Measurements from ENCODE around the gene SKI.

SKI gene

DNA sequence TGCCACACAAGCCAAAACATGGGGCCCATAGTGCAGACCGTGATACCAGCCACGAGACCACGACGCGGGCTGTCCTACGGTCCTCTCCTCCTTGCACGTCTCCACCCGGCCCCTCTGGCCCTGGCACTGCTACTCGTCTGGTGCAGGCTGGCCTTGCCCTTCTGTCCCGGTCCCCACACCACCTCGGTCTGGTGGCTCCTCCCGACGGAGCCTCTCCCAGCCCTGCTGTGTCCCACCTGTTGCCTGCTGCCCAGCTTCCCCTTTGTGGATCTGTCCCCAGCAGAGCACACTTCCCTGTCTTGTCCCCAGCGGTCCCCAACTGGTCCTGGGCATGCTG is 112.8 kb downstream of the SKI start:
- Mint-ChIP-seq H3K27ac (no peak overlapping the region), H3K4me1 (ENCODE audit: low read depth) (no peaks in the 10 kb centered on the region)

DNA sequence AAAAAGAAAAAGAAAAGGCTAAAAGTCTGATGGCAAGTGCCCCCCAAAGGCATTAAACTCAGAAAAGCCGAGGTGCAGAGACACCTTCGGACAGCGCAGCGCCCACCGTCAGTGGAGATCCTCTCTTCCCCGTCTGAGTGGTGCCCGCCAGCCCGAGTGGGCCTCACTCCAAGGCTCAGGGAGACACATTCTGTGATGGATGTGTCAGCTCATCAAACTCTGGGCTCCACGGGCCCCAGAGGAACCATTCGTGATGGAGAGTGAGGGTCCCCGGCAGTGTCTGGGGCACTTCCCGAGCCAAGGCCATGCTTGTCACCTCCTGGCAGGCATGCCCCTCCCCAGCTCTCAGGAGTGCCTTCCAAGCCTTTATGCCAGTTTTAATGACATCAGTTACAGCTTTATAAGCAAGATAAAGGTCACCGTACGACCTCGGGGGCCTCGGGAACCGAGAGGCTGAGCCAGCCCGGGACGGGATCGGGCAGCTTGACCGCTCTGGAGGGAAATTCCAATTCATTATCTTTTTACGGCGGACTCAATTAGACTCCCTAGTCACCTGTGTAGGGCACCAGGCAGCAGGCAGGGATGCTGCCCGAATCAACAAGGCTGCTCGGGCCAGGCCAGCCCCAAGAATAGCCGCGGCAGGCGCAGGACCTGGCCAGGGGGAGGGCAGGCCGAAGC is 113.7 kb downstream of the SKI start:
- no peak overlapping the region for H3K4me3 Mint-ChIP-seq
- H3K36me3 Mint-ChIP-seq (ENCODE audit: low read depth): no peaks in the 10 kb centered on the region
- H3K4me1 Mint-ChIP-seq (ENCODE audit: low read depth): no peaks in the 10 kb centered on the region
- H3K27ac Mint-ChIP-seq: no peak overlapping the region
- no peaks in the 10 kb centered on the region for H3K27me3 Mint-ChIP-seq (ENCODE audit: low read depth)
- no peaks in the 10 kb centered on the region for H3K9me3 Mint-ChIP-seq

More for the DNA sequence above, 112.8 kb downstream of the SKI start:
- H3K36me3 Mint-ChIP-seq (ENCODE audit: low read depth): no peaks in the 10 kb centered on the region
- no peaks in the 10 kb centered on the region for H3K9me3 Mint-ChIP-seq
- no peak overlapping the region for H3K4me3 Mint-ChIP-seq
- no peaks in the 10 kb centered on the region for H3K27me3 Mint-ChIP-seq (ENCODE audit: low read depth)

DNA sequence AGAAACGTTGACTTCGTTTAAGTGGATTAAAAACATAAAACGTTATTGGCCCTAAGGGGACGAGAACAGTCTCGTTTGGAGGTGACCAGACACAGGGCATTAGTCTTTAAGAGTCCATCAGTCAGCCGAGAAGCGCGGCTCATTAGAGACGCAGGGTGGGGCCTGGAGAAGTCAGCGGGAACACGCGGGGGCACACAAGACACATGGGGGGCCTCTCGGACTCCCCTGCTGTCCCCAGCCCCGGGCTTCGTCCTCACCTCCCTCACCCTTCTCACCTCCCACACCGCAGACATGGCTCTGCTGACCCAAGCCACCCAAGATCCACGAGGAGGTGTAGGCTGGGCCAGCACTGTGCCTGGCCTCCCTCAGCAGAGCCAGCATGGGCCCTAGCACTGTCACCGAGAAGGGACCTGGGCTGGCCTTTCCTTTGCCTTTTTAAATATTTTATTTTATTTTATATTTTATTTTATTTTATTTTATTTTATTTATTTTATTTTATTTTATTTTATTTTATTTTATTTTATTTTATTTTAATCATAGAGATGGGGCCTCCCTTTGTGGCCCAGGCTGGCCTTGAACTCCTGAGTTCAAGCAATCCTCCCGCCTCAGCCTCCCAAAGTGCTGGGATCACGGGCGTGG is 114.4 kb downstream of the SKI start:
- no peaks in the 10 kb centered on the region for H3K36me3 Mint-ChIP-seq (ENCODE audit: low read depth)
- H3K27me3 Mint-ChIP-seq (ENCODE audit: low read depth): no peaks in the 10 kb centered on the region
- no peak overlapping the region for H3K27ac Mint-ChIP-seq
- no peaks in the 10 kb centered on the region for H3K4me1 Mint-ChIP-seq (ENCODE audit: low read depth)
- H3K4me3 Mint-ChIP-seq: no peak overlapping the region
- H3K9me3 Mint-ChIP-seq: no peaks in the 10 kb centered on the region

DNA sequence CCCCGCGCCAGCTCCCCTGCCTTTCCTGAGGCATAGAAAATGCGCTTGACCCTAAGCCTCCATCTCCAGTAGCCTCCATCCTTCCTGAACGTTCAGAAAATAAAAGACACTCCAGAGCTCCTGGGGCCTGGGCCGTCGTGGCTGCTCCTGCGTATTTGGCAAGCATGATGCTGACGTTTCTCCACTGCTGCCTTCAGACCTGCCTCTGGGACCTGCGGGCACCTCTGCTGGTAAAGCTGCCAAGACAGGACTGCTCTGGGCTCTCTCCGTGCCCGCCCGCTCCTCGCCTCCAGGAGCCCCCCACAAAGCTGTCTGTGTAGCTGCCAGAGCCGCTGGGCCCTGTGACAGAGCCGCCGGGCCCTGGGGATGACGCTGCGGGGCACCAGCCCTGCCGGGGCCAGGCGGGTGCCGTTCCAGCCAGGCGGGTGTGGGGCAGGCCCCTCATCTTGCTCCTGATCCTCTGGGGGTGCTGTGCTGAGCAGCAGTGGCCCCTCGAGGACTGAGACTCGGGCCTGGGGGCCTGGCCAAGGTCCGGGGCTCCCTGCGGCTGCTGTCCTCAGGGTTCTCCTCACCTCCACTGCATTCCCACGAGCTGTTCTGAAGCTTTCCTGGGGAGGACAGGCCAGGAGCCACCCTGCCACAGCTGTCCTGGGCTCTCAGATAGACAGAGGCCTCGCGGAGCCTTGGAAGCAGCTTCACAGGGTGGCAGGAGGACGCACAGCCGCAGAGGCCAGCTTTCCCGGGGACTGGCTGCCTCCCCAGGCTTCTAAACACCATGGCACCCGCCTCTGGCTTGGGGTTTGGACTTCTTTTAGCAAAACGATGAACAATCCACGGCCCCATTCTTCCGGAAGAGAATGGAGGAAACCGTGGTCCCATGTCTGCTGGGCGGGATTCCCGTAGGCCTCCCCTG is 115.2 kb downstream of the SKI start:
- H3K36me3 Mint-ChIP-seq (ENCODE audit: low read depth): no peaks in the 10 kb centered on the region
- no peaks in the 10 kb centered on the region for H3K4me1 Mint-ChIP-seq (ENCODE audit: low read depth)
- no peaks in the 10 kb centered on the region for H3K27me3 Mint-ChIP-seq (ENCODE audit: low read depth)
- no peaks in the 10 kb centered on the region for H3K9me3 Mint-ChIP-seq
- H3K4me3 Mint-ChIP-seq: no peak overlapping the region
- no peak overlapping the region for H3K27ac Mint-ChIP-seq

DNA sequence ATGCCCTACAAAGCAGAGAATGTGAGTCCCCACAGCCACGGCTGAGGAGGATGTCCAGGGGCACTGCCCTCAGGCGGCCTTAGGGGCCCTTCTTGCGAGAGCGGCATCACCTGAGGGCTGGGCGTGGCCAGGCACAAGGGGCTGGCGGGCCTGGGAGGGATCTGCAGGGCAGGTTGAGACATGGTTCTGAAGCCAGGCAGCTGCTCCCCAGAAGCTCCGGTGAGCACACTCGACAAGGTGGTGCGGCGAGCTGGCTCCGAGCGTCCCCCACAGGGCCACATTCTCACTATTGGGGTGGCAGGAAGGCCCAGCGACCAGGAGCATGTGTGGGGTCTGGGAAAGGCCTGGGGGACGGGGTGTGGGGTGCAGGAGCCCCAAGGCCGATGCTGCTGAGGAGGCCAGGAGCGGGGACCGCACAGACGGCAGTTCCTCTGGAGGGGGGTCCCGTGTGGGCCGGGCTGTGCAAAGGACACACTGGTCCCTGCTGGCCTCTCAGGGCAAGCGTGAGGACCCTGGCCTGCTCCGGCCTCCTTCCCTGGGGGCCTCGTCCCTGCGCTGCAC is 116.1 kb downstream of the SKI start:
- Mint-ChIP-seq H3K27ac (no peak overlapping the region), H3K36me3 (ENCODE audit: low read depth) (no peaks in the 10 kb centered on the region), H3K9me3 (no peaks in the 10 kb centered on the region), H3K4me1 (ENCODE audit: low read depth) (no peaks in the 10 kb centered on the region), H3K27me3 (ENCODE audit: low read depth) (no peaks in the 10 kb centered on the region), H3K4me3 (no peak overlapping the region)

DNA sequence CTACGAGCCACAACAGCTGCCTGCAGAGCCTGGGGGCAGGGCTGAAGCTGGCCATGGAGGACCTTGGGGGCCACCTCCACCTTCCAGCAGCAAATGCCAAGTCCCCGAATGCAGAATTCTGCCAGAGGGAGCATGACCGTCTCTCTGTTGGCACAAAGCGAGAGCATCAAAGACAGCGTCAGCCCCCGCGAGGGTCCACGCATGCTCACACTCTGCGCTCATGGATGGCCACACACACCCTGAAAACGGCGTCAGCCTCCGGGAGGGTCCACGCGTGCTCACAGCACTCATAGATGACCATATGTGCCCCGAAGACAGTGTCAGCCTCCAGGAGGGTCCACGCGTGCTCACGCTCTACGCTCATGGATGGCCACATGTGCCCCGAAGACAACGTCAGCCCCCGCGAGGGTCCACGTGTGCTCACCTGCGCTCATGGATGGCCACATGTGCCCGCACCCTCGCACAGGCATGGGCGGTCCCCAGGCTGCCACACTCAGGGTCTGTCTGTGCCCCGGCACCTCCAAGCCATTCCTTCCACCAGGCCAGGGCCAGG is 116.7 kb downstream of the SKI start:
- Mint-ChIP-seq H3K9me3 (no peaks in the 10 kb centered on the region), H3K27me3 (ENCODE audit: low read depth) (no peaks in the 10 kb centered on the region), H3K27ac (no peak overlapping the region), H3K4me3 (no peak overlapping the region), H3K36me3 (ENCODE audit: low read depth) (no peaks in the 10 kb centered on the region), H3K4me1 (ENCODE audit: low read depth) (no peaks in the 10 kb centered on the region)

DNA sequence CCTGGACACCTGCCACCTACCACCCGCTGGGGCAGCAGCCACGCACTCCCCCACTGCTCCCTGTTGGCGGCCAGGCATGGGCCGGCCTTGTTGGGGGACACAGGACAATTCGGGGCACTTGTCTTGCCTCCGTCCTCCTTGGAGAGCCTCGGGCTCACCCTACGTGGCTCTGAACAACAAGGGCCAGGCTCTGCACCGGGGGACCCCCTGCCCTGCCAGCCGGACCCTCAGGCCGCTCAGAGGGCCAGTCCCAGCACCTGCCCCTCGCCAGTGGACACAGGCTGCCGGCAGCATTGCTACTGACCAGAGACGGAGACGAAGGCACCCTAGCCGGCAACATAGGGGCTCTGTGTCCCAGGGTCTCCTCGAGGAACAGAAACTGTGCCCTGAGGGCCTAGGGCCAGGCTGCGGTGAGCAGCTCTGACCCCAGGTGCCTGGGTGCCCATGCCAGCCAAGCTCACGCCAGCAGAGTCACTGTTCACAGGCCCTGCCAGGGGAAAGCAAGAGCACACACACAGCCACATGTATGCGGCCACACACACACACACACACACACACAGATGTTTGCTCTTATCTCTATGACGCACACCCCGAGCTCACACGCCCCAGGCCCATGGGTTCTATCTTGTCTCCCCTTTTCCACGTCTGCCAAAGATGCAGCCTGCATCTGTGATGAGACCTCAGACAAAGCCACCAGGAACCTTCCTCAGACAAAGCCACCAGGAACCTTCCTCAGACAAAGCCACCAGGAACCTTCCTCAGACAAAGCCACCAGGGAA is 117.4 kb downstream of the SKI start:
- H3K9me3 Mint-ChIP-seq: no peaks in the 10 kb centered on the region
- no peak overlapping the region for H3K27ac Mint-ChIP-seq
- no peaks in the 10 kb centered on the region for H3K36me3 Mint-ChIP-seq (ENCODE audit: low read depth)
- H3K27me3 Mint-ChIP-seq (ENCODE audit: low read depth): no peaks in the 10 kb centered on the region
- H3K4me1 Mint-ChIP-seq (ENCODE audit: low read depth): no peaks in the 10 kb centered on the region
- no peak overlapping the region for H3K4me3 Mint-ChIP-seq

DNA sequence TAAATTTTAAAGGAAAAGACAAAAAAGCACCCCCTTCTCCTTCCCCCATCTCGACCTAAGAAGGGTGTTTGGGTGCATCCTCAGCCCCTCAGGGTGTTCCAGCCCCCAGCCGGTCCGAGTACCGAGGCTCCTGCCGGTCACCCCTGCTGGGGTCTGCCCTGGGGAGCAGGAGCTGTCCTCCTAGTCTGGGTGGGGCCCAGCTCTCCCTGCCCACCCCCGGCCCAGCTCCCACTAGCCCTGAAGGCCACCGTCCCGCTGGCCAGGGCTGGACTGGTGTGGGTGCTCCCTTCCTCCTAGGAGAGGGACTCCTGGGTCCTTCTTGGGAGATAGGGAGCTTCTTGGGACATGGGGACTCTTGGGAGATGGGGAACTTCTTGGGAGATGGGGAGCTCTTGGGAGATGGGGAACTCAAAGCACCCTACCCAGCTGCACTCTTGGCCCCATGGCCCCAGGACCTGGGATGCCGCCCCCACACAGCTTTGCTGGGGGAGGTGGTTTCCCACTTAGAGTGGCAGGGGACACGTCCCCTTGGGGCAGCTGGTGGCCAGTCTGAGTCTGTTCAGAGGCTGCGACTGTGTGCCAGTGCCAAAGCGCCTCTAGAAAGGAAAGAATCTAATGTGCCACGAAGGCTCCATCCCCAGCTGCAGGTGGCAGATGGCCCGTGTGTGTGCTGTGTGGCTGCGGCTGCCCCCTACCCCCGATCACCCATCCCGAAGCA is 118.7 kb downstream of the SKI start:
- H3K27ac Mint-ChIP-seq: no peak overlapping the region
- H3K9me3 Mint-ChIP-seq: no peaks in the 10 kb centered on the region
- no peaks in the 10 kb centered on the region for H3K36me3 Mint-ChIP-seq (ENCODE audit: low read depth)
- H3K27me3 Mint-ChIP-seq (ENCODE audit: low read depth): no peaks in the 10 kb centered on the region
- no peak overlapping the region for H3K4me3 Mint-ChIP-seq
- no peaks in the 10 kb centered on the region for H3K4me1 Mint-ChIP-seq (ENCODE audit: low read depth)

DNA sequence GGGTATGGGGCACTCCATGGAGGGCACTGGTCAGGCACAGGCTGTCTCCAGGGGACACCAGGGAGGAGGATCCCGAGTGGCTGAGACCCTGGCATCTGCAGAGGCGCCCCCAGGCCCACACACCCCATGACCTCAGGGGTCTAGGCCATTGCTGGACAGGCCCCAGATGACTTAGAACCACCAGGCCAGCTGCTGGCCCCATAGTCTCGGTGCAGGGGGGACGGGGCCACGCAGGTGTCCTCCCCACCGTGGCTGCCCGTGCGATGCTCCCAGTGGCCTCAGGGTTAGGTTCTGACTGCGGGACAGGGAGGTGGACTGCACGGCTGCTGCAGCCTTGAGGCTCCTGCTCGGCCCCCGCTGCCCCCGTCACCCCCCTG is 119.3 kb downstream of the SKI start:
- no peaks in the 10 kb centered on the region for H3K4me1 Mint-ChIP-seq (ENCODE audit: low read depth)
- no peaks in the 10 kb centered on the region for H3K36me3 Mint-ChIP-seq (ENCODE audit: low read depth)
- H3K27ac Mint-ChIP-seq: no peak overlapping the region
- H3K4me3 Mint-ChIP-seq: no peak overlapping the region
- no peaks in the 10 kb centered on the region for H3K27me3 Mint-ChIP-seq (ENCODE audit: low read depth)
- H3K9me3 Mint-ChIP-seq: no peaks in the 10 kb centered on the region

DNA sequence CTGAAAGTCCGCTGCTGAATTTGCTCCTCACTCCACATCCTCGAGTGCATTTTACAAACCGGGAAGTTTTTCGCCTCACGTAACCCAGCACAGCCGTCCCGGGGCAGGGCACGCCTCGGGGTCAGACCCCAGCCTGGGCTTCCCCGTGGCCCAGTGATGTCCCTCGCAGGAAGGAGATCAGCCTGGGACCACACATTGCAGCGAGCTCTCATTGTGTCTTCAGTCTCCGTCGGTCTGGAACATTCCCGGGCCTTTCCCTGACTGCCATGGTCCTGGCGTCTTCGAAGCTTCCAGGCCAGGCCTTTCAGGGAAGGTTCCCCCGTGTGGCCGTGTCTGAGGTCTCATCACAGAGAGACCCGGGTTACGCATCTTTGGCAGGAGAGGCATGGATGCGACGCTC is 119.8 kb downstream of the SKI start:
- Mint-ChIP-seq H3K9me3 (no peaks in the 10 kb centered on the region), H3K4me1 (ENCODE audit: low read depth) (no peaks in the 10 kb centered on the region), H3K36me3 (ENCODE audit: low read depth) (no peaks in the 10 kb centered on the region), H3K27ac (no peak overlapping the region), H3K27me3 (ENCODE audit: low read depth) (no peaks in the 10 kb centered on the region), H3K4me3 (no peak overlapping the region)

DNA sequence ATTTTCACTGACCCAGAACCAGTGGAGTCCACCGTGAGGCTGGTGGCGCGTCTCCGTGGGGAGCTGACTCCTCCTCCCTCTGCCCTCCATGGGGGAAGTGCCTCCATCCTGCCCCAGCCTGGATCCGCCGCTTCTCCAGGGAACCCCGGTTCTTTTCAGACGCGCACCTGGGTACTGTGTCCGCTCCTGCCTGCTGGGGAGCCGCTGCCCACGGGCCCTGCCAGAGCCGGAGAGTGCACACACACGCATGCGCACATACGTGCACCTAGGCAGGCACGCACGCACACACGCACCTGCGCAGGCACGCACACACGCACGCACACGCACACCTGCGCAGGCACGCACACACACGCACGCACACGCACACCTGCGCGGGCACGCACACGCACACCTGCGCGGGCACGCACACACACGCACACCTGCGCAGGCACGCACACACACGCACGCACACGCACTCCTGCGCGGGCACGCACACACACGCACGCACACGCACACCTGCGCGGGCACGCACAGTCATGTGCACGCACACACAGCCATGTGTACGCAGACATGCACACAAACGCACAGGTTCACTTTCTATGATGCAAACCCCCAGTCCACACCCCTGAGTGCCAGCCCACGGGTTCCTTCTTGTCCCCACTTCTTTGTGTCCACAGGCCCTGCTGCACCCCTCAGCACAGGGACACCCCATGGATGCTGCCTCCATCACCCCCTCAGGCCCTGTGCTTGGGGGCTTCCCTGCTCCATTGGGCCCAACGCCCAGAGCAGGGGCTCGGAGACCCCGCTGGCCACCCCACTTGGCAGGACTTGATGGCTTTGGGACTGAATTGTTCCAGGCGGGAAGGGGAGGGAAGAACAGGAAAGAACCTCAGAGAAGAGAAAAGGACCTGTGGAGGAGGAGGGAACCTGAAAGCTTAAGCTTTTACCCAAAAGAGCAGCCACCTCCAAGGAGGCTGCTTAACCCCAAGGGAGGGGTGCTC is 120.5 kb downstream of the SKI start:
- Mint-ChIP-seq H3K27ac (no peak overlapping the region), H3K4me3 (no peak overlapping the region), H3K4me1 (ENCODE audit: low read depth) (no peaks in the 10 kb centered on the region), H3K36me3 (ENCODE audit: low read depth) (no peaks in the 10 kb centered on the region), H3K9me3 (no peaks in the 10 kb centered on the region), H3K27me3 (ENCODE audit: low read depth) (no peaks in the 10 kb centered on the region)

DNA sequence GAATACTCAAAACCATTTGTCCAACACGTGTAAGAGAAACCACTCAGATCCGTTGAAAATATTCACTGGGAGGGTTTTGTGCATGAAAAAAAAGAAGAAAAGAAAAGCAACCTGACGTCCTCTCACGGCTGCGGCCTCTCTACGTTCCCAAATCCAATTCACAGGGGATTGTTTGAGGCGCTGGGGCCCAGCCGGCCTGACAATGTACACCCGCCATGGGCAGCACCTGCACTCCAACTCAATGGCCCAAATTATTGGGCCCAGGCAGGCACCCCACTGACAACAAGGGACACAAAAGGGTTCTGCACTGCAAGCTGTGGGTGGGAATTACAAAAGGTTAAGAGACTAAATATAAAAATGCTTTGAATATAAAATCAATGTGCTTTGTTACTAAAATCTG is 121.7 kb downstream of the SKI start:
- no peaks in the 10 kb centered on the region for H3K36me3 Mint-ChIP-seq (ENCODE audit: low read depth)
- no peaks in the 10 kb centered on the region for H3K9me3 Mint-ChIP-seq
- no peaks in the 10 kb centered on the region for H3K4me1 Mint-ChIP-seq (ENCODE audit: low read depth)
- no peak overlapping the region for H3K27ac Mint-ChIP-seq
- H3K27me3 Mint-ChIP-seq (ENCODE audit: low read depth): no peaks in the 10 kb centered on the region
- H3K4me3 Mint-ChIP-seq: no peak overlapping the region

DNA sequence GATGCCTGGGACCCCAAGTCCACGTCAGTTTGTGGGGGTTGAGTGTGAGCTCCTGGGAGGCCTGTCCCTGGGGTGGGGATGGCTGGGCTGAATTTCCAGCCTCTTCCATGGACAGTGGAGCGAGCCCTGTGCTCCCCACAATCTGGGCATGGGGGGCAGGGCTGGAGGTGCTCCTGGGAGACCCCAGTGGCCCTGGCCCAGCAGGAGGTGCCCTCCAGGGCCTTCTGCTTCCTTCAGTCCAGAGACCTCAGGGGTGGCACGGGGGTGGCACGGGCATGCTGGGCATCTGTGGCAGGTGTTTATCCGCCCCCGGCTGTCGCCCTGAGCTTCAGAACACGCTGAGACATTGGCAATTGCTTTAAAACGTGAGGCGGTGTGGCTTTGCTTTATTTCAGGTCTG is 122.4 kb downstream of the SKI start:
- H3K4me1 Mint-ChIP-seq (ENCODE audit: low read depth): no peaks in the 10 kb centered on the region
- no peak overlapping the region for H3K4me3 Mint-ChIP-seq
- H3K36me3 Mint-ChIP-seq (ENCODE audit: low read depth): no peaks in the 10 kb centered on the region
- no peaks in the 10 kb centered on the region for H3K27me3 Mint-ChIP-seq (ENCODE audit: low read depth)
- no peak overlapping the region for H3K27ac Mint-ChIP-seq
- no peaks in the 10 kb centered on the region for H3K9me3 Mint-ChIP-seq

Measured in T-helper 1 cell treated with Interleukin-12 subunit alpha and Interleukin-12 subunit beta and Interleukin-4 antibody, amounts not matched to agents 30 μg/mL and 1 μg/mL, for 36 hours (primary cell).